ENCODE results near the gene CALN1.

DNA sequence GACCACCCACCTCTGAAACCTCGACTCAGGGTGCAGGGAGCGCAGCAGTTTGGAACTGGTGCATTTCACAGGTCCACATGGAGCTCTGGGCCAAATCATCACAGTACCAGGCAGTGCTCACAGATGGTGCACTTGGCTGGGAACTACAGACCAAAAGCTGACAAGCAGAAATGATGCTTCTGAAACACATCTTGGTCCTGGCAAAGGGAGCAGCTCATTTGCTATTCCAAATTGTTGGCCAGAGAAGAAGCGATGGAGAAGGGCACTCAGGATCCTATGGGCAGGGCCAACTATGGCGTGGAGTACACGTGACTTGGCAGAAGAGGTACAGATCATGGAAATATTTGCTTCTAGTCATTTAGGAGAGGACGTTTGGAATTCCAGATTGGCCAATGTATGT, 383.9 kb downstream of the CALN1 start:
- TF ChIP-seq POLR2AphosphoS5 (IDR thresholded peaks at IDR 0.05; ENCODE audit: low read depth, low read length): no peak
- TF ChIP-seq POLR2A (IDR thresholded peaks at IDR 0.05; ENCODE audit: low read depth, low read length): no peak
- TF ChIP-seq TAF1 (IDR thresholded peaks at IDR 0.05; ENCODE audit: borderline replicate concordance, low read depth, low read length): no peak
